GM12892 (cell line): ENCODE measurements around the gene DISP2.

Experiments
- POLR2A ChIP-seq: IDR thresholded peaks from 2 replicates; pipeline ENCODE4 v1.6.1; 2011; ENCODE audit warnings: low read depth, low read length, control low read depth
- POLR2AphosphoS5 ChIP-seq: IDR thresholded peaks from 2 replicates; pipeline ENCODE4 v1.6.1; 2011; ENCODE audit warnings: low read depth, low read length, control low read depth

- TF ChIP-seq POLR2AphosphoS5, result no peak
- no peak for TF ChIP-seq POLR2A
Measured at GRCh38 chr15:40340038-40340739, 17.8 kb upstream of the DISP2 start.
